NCI-H526 treated with DMSO at 0.1 percent for 48 hours (cell line): ENCODE data around the gene ARHGAP42.
"Not testable (repeated sequence)": the region's sequence is repeated elsewhere in the genome, so short reads cannot be mapped to it uniquely, and the experiment has no call there.

Experiments used
- DNase-seq: peaks from one replicate; lab custom pipeline; 2025; lab: John Stamatoyannopoulos, UW

The ARHGAP42 gene

GRCh38 chr11:100687054-100687629, at the start of gene ARHGAP42:
TSS of gene ARHGAP42 (plus strand) at chr11:100687288. CDS start at chr11:100687679, 391 bp downstream.
- no peak for DNase-seq

- DNase-seq = no peak
Observed at GRCh38 chr11:100637706-100638105, 49.4 kb upstream of the ARHGAP42 start.

- no peak for DNase-seq
Observed at GRCh38 chr11:100638648-100639047, 48.4 kb upstream of the ARHGAP42 start.

- DNase-seq = no peak
Observed at GRCh38 chr11:100639140-100639539, 47.9 kb upstream of the ARHGAP42 start.

DNA sequence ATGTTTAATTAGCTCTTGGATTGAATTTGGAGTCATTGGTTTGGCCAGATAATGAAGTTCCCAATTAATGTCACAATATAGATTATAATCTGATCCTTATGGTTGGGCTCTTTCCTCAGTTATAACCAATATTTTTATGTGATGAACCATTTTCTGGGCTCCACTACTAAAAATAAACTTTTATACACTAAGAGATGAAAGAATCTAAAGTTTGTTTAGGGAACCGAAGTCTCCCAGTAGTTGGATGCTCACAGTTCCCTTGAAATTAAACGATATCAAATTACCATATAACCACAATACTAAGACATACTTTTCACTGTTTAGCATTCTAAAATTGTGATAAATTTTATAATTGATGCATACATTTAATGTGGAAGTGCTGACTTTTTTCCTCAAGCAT, 47.0 kb upstream of the ARHGAP42 start:
- DNase-seq = no peak

- no peak for DNase-seq
Observed at GRCh38 chr11:100640646-100641045, 46.4 kb upstream of the ARHGAP42 start.

GRCh38 chr11:100641456-100641855, 45.6 kb upstream of the ARHGAP42 start:
- DNase-seq = no peak

DNA sequence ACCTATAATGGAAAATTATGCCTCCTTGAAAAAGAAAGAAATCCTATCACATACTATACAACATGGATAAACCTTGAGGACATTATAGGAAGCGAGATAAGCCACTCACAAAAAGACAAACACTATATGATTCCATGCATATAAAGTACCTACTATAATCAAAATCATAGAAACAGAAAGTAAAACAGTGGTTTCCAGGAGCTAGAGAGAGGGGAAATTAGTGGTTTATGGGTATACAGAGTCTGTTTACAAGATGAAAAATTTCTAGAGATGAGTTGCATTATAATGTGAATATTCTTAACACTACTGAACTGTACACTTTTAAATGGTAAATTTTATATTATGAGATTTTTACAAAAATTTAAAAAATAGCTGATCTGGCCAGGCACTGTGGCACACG, 40.5 kb upstream of the ARHGAP42 start:
- no peak for DNase-seq

GRCh38 chr11:100647861-100648260, 39.2 kb upstream of the ARHGAP42 start:
- no peak for DNase-seq

GRCh38 chr11:100663583-100663982, 23.5 kb upstream of the ARHGAP42 start:
- DNase-seq = no peak

- DNase-seq = no peak
Observed at GRCh38 chr11:100663996-100664395, 23.1 kb upstream of the ARHGAP42 start.

DNA sequence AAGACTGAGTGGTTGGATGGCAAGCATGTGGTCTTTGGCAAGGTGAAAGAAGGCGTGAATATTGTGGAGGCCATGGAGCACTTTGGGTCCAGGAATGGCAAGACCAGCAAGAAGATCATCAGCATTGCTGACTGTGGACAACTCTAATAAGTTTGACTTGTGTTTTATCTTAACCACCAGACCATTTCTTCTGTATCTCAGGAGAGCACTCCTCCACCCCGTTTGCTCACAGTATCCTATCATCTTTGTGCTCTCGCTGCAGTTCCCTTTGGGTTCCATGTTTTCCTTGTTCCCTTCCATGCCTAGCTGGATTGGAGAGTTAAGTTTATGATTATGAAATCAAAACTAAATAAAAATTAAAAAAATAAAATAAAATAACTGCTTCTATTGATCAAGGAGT, 20.3 kb upstream of the ARHGAP42 start:
- not testable (repeated sequence) for DNase-seq

- no peak for DNase-seq
Observed at GRCh38 chr11:100667449-100667848, 19.6 kb upstream of the ARHGAP42 start.

GRCh38 chr11:100670140-100670539, 16.9 kb upstream of the ARHGAP42 start:
- no peak for DNase-seq

- DNase-seq = no peak
Observed at GRCh38 chr11:100671471-100671870, 15.6 kb upstream of the ARHGAP42 start.

DNA sequence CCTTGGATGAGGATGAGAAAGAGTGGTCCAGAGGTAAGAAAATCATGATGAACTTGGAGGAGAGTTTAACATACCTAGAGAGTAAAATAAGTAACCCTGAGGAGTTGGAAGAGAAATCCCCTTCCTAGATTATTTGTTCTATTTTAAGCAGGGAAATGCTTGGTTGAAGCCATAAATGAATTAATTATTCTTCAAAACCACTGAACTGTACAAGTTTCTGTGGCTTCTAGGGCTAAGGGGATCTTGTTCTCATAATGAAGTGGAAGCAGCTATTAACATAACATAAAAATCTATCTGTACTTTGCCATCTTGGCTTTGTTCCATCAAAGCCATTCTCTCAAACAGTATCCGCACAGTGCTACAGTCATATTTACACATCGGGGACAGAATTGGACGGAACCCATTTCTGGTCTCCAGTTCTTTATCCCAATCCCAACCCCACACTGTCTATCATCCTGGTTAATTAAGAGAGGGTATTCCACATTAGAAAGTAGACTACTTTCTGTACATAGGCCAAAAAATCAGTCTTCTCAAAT, 14.5 kb upstream of the ARHGAP42 start:
- DNase-seq = no peak

DNA sequence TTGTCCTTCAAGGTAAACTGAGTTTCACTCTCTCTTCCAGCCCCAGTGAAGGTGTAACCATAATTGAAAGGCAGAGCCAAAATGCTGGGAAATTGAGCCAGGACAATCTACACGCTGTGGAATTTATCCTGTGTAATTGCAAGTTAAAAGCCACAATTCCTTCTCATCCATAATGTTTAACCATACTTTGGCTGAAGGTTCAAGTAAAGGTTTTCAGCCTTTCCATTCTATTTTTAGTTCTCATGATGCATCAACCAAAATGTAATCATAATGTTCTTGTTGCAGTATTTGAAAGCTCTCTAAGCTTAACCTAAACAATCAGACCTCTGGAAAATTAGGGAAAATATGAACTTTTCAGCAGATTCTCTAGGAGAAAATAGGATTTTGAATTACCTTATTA, 14.0 kb upstream of the ARHGAP42 start:
- no peak for DNase-seq

- no peak for DNase-seq
Observed at GRCh38 chr11:100674212-100674611, 12.9 kb upstream of the ARHGAP42 start.

- no peak for DNase-seq
Observed at GRCh38 chr11:100675115-100675650, 11.9 kb upstream of the ARHGAP42 start.

GRCh38 chr11:100676901-100677300, 10.2 kb upstream of the ARHGAP42 start:
- DNase-seq = no peak

DNA sequence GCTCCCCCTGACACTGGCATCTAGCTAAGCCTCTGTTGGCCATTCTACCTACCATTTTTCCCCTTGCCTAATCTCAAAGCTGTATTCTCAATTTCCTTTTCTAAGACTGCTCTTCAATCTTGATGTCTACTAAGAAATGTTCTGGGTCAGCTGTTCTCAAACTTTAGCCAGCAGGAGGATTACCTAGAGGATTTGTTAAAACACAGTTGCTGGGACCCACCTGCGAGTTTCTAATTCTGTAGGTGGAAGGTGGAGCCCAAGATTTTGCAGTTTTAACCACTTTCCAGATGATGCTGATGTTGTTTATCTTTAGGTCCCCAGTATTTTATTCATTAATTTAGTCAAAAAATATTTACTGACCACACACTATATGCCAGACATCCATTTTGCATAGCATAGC, 9.3 kb upstream of the ARHGAP42 start:
- DNase-seq = no peak

DNA sequence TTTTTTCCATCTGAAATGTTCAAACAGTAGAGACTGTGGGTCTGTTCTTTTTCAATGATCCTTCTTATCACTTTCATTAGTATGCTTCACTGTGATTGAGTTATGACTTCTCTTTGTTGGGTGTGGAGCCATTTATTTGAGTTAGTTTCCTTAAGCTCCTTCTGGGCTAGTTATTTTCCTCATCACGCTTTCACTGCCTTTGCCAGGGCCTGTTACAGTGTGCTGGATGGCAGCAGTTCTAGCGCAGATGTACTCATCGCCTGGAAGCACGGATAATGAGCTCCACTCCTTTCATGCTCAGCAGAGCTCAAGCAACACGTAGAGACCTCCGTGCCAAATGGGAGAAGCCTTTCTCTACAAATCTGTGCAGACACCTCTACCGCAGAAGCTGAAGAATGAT, 7.0 kb upstream of the ARHGAP42 start:
- no peak for DNase-seq

GRCh38 chr11:100681064-100681502, 6.0 kb upstream of the ARHGAP42 start:
- no peak for DNase-seq
